HepG2 (cell line): Measurements from ENCODE around the gene NDEL1. TPM values are rescaled to one million over a fixed set of nuclear protein-coding genes. Genes with fewer than 3 reads are reported as not detected.

ENCODE experiments used
- ARNTL ChIP-seq: sonication (generic); formaldehyde crosslinking; IDR thresholded peaks from 2 replicates; pipeline ENCODE4 v1.4.0; 2020; ENCODE audit warnings: mild to moderate bottlenecking, missing genetic modification reagents
- ATF3 ChIP-seq: sonication (generic); formaldehyde crosslinking; IDR thresholded peaks from 2 replicates; pipeline ENCODE4 v1.4.0; 2020; ENCODE audit warnings: missing genetic modification reagents
- DZIP1 ChIP-seq: sonication (generic); formaldehyde crosslinking; IDR thresholded peaks from 2 replicates; pipeline ENCODE4 v1.5.0; 2020; ENCODE audit warnings: mild to moderate bottlenecking, missing genetic modification reagents
- MTF2 ChIP-seq: sonication (generic); formaldehyde crosslinking; IDR thresholded peaks from 2 replicates; pipeline ENCODE4 v1.5.0; 2020; ENCODE audit warnings: missing genetic modification reagents, borderline replicate concordance
- NFAT5 ChIP-seq: sonication (generic); formaldehyde crosslinking; IDR thresholded peaks from 2 replicates; pipeline ENCODE4 v1.4.0; 2020; ENCODE audit warnings: missing genetic modification reagents
- RELA ChIP-seq: sonication (generic); formaldehyde crosslinking; IDR thresholded peaks from 2 replicates; pipeline ENCODE4 v1.4.0; 2020; ENCODE audit warnings: missing genetic modification reagents
- TBP ChIP-seq: sonication (generic); formaldehyde crosslinking; IDR thresholded peaks from 2 replicates; pipeline ENCODE4 v1.5.0; 2020; ENCODE audit warnings: missing genetic modification reagents
- ZNF136 ChIP-seq: sonication (generic); formaldehyde crosslinking; IDR thresholded peaks from 2 replicates; pipeline ENCODE4 v1.8.1; 2022; ENCODE audit warnings: low read depth, mild to moderate bottlenecking, moderate library complexity, missing genetic modification reagents
- ZNF275 ChIP-seq: sonication (generic); formaldehyde crosslinking; IDR thresholded peaks from 2 replicates; pipeline ENCODE4 v1.8.0; 2022; ENCODE audit warnings: missing genetic modification reagents, mild to moderate bottlenecking, inconsistent platforms, borderline replicate concordance
- ZNF574 ChIP-seq: sonication (generic); formaldehyde crosslinking; IDR thresholded peaks from 2 replicates; pipeline ENCODE4 v1.4.0; 2020; ENCODE audit warnings: missing genetic modification reagents
- polyA plus RNA-seq, 8 experiments: library from polyadenylated mRNA; depleted of rRNA in 3 of 8; stranded (reverse) in 7 of 8; unstranded in 1 of 8; fragments of >200 nt; fragmentation: Illumina TruSeq in 4 of 8; extraction: Trizol in 4 of 8; gene quantifications; 2 replicates each; pipeline versions ENCODE4 v1.2.1 to v1.2.3, GENCODE V29; 2011 to 2016; ENCODE audit warnings: low read depth in 4 of 8, missing spikeins in 1 of 8, mixed read lengths in 1 of 8; ENCODE audit not compliant: insufficient read depth in 1 of 8
- total RNA-seq, 5 experiments: library from RNA; depleted of rRNA; stranded (reverse); fragments of >200 nt; fragmentation: Illumina TruSeq; extraction: Trizol; gene quantifications; 2 replicates each; pipeline ENCODE4 v1.2.3, GENCODE V29; 2016; ENCODE audit warnings: low read depth in 1 of 5

NDEL1 gene
- total and polyA plus RNA-seq, 2 of the 13 experiments (the other 11 are each of a cell fraction or from before 2014, with no cell fraction given), result 59.8 to 153 TPM

- no peak for TF ChIP-seq NFAT5 (CRISPR knock-in tag)
- no peak for TF ChIP-seq DZIP1 (CRISPR knock-in tag)
- TF ChIP-seq RELA (CRISPR knock-in tag), result no peak
- no peak for TF ChIP-seq ARNTL (CRISPR knock-in tag)
- TF ChIP-seq ZNF574, result no peak
- no peak for TF ChIP-seq TBP
- no peak for TF ChIP-seq ZNF275 (CRISPR knock-in tag)
- no peak for TF ChIP-seq MTF2 (CRISPR knock-in tag)
- no peak for TF ChIP-seq ZNF136
- TF ChIP-seq ATF3 (CRISPR knock-in tag), result no peak
Measured at GRCh38 chr17:8451933-8452614, 16.4 kb downstream of the NDEL1 start (continued).
